KOPT-K1 (cell line): ENCODE data around the gene ST8SIA4.

Source experiments
- H3K27ac ChIP-seq: fragments of 200-600 bp; sonication (generic); 2 replicates; pipeline ENCODE4 v1.5.1; 2016; ENCODE audit warnings: antibody characterized with exemption, mild to moderate bottlenecking, low read depth, low read length; ENCODE audit not compliant: poor library complexity, severe bottlenecking
- H3K36me3 ChIP-seq: fragments of 200-600 bp; sonication (generic); 2 replicates; pipeline ENCODE4 v1.5.1; 2017; ENCODE audit warnings: antibody characterized with exemption, mild to moderate bottlenecking, low read length, moderate library complexity; ENCODE audit not compliant: insufficient read depth
- H3K9me3 ChIP-seq: fragments of 200-600 bp; sonication (generic); 2 replicates; pipeline ENCODE4 v1.5.1; 2017; ENCODE audit warnings: antibody characterized with exemption, low read length, mild to moderate bottlenecking; ENCODE audit not compliant: insufficient read depth, poor library complexity, severe bottlenecking

Gene ST8SIA4

DNA sequence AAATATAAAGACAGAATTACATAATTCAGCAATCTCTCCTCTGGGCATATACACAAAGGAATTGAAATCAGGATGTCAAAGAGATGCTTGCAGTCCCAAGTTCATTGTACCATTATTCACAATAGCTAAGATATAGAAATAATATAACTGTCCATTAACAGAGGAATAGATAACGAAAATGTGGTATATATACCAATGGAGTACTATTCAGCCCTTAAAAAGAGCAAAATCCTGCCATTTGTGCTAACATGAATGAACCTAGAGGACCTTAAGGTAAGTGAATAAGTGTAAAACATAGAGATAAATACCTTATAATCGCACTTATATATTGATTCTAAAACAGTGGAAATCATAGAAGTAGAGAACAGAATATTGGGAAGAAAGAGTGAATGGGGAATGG is 7.0 kb downstream of the ST8SIA4 start:
- Histone ChIP-seq H3K9me3 (peaks cover 4% of the 10 kb centered on the region), H3K27ac (peak overlapping the region; percentile 100), H3K36me3 (peaks cover 38% of the 10 kb centered on the region; the same call in 1 of the 2 replicates)

- H3K27ac ChIP-seq = peak overlapping the region; percentile 93
- peaks cover 47% of the 10 kb centered on the region for H3K36me3 ChIP-seq
- H3K9me3 ChIP-seq = no peaks in the 10 kb centered on the region
Measured at GRCh38 chr5:100890461-100891008, 12.5 kb downstream of the ST8SIA4 start.

- Histone ChIP-seq H3K36me3 (peaks cover 43% of the 10 kb centered on the region), H3K27ac (peak overlapping the region; percentile 93), H3K9me3 (no peaks in the 10 kb centered on the region)
Measured at GRCh38 chr5:100889896-100890295, 13.2 kb downstream of the ST8SIA4 start.

DNA sequence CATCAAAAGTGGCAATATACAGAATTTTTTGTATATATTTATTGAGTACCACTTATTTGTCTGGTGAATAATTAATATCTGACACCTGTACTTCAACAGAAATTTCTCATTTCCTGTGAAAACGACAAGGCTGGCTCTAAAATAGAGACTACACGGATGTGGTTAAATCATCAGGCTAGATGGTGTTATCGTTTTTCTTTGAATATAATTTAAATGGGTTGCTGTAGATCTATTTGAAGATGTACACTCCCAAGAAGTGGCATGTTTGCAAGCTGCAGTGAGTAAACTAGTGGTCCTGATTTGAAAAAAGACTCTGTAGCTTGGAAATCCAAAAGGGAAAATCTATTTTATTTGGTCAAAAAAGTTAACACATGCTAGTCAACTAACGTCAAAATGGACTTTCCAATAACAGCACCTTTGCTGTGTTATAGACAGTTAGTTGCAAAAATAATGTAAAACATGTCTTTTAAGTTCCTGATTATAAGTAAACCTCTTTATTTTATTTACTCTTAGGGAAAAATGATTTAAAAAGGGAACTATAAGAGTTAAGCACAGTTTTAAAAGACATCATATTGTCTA is 13.8 kb downstream of the ST8SIA4 start:
- H3K36me3 ChIP-seq = peaks cover 43% of the 10 kb centered on the region
- no peaks in the 10 kb centered on the region for H3K9me3 ChIP-seq
- H3K27ac ChIP-seq = peak overlapping the region; percentile 93

- H3K36me3 ChIP-seq = peaks cover 94% of the 10 kb centered on the region
- no peak overlapping the region for H3K27ac ChIP-seq
Measured at GRCh38 chr5:100877274-100877673, 25.8 kb downstream of the ST8SIA4 start.

GRCh38 chr5:100872408-100873190 is 30.5 kb downstream of the ST8SIA4 start:
- Histone ChIP-seq H3K36me3 (peaks cover 93% of the 10 kb centered on the region), H3K9me3 (peaks cover 13% of the 10 kb centered on the region), H3K27ac (no peak overlapping the region)

More at GRCh38 chr5:100877274-100877673, 25.8 kb downstream of the ST8SIA4 start:
- peaks cover 19% of the 10 kb centered on the region for H3K9me3 ChIP-seq

GRCh38 chr5:100867039-100867562 is 36.0 kb downstream of the ST8SIA4 start:
- Histone ChIP-seq H3K27ac (no peak overlapping the region), H3K36me3 (peaks cover 88% of the 10 kb centered on the region), H3K9me3 (peaks cover 8% of the 10 kb centered on the region)

DNA sequence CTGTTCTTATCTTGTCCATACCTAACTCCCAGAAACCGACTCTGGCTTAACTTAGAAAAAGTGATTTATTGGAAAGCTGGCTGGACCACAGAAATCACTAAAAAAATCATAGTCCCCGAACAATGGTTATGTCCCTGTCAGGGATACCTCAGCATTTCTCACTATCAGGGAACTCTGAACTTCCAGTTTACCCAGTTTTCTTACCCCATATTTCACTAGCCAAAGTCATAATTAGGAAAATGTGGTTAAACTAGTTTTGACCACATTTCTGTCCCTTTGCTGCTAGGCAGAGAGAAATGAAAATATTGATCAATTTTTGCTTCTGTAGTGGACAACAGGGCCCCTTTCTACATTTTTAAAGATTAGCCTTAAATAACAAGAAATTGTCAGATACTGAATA is 38.2 kb downstream of the ST8SIA4 start:
- peaks cover 75% of the 10 kb centered on the region for H3K36me3 ChIP-seq
- H3K27ac ChIP-seq = no peak overlapping the region
- peaks cover 4% of the 10 kb centered on the region for H3K9me3 ChIP-seq

DNA sequence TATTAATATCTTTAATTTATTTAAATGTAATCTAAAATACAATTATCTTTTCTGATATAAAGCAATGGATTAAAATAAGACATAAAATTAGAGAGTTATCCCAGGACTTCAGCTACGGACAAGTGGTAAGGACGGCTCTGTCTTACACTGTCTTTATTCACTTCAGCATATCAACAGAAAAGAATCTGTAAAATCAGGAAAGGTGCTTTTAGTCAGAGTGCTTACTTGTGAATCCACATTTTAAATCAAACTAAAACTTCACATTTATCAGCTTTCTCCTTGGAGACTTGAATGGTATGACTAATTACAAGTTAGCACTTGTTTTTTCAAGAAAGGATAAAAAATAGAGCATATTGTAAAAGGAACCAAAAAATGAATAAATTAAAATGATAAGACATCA is 39.3 kb downstream of the ST8SIA4 start:
- Histone ChIP-seq H3K9me3 (peaks cover 4% of the 10 kb centered on the region), H3K27ac (no peak overlapping the region), H3K36me3 (peaks cover 63% of the 10 kb centered on the region)

DNA sequence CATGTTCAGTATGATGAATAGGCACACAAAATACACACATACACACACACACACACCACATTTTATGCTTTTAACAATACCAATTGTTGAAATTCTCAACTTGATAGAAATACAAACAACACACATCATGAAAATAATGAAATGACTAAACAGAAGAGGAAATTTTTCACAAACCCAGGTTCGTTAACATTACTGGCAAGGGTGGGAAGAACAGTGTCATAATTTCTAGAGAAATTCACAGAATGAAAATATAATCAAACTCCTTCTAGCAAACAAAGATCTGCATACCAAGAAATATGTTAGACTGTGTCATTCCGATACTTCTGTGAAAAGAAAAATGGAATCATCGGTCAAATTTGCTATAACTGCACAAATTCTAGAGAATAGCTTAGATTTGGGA is 41.9 kb downstream of the ST8SIA4 start:
- Histone ChIP-seq H3K9me3 (peaks cover 4% of the 10 kb centered on the region), H3K27ac (no peak overlapping the region), H3K36me3 (peaks cover 47% of the 10 kb centered on the region)

DNA sequence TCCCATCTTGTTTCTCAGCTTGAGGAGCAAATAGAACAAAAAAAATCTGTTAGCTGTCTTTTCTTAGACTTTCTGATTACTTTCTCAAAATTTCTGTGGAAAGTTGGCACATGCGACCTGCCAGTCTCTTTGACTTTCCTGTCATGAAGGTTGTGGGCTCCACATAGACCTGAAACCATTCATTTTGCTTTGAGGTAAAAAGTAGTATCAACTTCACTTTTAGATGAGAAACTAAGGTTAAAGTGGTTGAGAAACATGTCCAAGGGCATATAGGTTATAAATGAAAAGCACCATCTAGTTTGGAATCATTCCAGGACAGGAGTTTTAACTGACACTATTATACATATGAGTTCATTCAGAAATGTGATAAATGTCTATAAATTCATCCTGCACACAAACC is 42.7 kb downstream of the ST8SIA4 start:
- Histone ChIP-seq H3K27ac (no peak overlapping the region), H3K9me3 (peaks cover 4% of the 10 kb centered on the region), H3K36me3 (peaks cover 47% of the 10 kb centered on the region)

- Histone ChIP-seq H3K36me3 (peaks cover 49% of the 10 kb centered on the region), H3K9me3 (no peaks in the 10 kb centered on the region), H3K27ac (no peak overlapping the region)
Measured at GRCh38 chr5:100858987-100859545, 44.0 kb downstream of the ST8SIA4 start.

GRCh38 chr5:100856462-100856861 is 46.6 kb downstream of the ST8SIA4 start:
- H3K27ac ChIP-seq = no peak overlapping the region
- no peaks in the 10 kb centered on the region for H3K9me3 ChIP-seq
- H3K36me3 ChIP-seq = peaks cover 56% of the 10 kb centered on the region

DNA sequence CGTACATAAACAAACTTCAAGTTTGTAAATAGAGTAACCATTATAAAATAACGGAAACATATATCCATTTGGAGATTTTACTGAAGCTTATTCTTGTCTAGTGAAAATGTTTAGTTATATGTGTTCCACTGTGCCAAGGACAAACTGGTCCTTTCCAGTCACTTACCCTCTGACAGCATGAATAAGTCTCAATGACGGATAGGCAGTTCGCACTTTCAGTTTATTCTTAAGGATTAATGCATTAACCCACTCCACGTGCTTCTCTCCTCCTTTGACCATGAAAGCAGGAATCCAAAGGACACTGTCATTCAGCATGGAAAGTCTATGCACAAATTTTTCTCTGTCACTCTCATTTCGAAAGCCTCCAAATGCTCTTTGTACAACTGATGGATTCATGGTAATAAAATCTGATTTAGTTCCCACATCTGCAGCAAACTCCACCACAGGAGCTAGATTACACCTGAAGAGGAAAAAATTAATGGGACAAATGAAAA is 47.1 kb downstream of the ST8SIA4 start:
- H3K9me3 ChIP-seq = no peaks in the 10 kb centered on the region
- H3K27ac ChIP-seq = no peak overlapping the region
- H3K36me3 ChIP-seq = peaks cover 56% of the 10 kb centered on the region

DNA sequence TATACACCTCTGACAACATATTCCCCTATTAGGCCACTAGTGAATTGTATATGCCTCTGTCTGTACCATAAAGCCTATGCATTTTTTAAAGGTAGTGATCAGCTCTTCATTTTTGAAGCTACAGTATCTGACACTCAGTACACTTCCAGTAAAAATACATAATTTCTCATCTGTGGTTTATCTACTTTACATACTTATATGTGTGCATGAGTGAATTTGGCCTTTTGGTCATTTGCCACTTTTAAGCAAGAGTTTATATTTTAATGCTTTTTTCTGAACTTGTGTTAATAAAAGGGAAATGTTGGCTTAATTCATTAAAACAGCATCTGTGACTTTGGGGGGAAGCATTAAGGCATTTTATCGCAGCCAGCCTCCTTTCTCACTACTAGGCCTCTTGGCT is 47.8 kb downstream of the ST8SIA4 start:
- peaks cover 53% of the 10 kb centered on the region for H3K36me3 ChIP-seq

More for the DNA sequence above, 47.8 kb downstream of the ST8SIA4 start:
- H3K27ac ChIP-seq = no peak overlapping the region
- no peaks in the 10 kb centered on the region for H3K9me3 ChIP-seq
